ENCODE data around the gene ZNF608. TPM values are rescaled to one million over a fixed set of nuclear protein-coding genes. Genes with fewer than 3 reads are reported as not detected.

ZNF608 gene
- total RNA-seq, 4 donors from 2014 or later = 16.3 to 34.8 (median 23.7) TPM

DNA sequence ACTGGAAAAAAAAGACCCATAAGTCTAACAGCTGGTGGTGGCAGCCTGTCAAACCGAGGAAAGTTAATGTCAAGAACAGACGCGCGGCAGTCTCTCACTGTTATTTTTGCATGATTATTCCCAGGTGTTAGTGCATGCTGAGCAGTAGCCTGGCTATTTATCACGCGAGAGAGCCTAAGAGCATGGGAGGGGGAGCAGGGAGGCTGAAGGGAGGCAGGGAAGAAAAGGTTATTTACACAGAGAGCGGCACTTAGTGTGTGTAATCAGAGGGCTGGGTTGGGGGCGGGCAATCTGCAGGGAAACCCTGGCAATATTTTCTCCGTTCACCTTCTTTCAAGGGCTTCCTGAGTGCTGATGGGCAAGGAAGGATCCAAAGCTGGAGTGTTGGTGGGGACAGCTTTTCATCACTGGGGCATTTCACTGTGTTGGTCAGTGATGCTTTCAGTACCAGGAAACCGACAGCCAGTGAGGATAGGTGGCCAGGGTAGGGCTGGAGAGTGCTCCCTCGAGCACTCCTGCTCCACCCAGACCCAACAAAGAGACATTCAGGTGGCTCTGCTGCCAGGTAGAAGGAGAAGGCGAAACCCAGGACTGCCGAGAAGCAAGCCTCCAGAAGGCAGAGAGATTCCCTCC is 39.6 kb downstream of the ZNF608 start:
- Histone ChIP-seq H3K9me3 (no peaks in the 10 kb centered on the region), H3K36me3 (no peaks in the 10 kb centered on the region), H3K4me3 (no peak overlapping the region), H3K4me1 (peaks cover 0 to 50% (median 17%) of the 10 kb centered on the region in 4 donors), H3K27ac (peak overlapping the region in 1 of 4 donors; percentile 26), H3K27me3 (no peaks in the 10 kb centered on the region)
- DNase-seq (ENCODE audit: low spot score in 2 of 2) = peak in 1 of 2 donors; percentile 13
- TF ChIP-seq EP300 (IDR thresholded peaks at IDR 0.05) (no peak), POLR2A (IDR thresholded peaks at IDR 0.05) (no peak)
- TF ChIP-seq, protein P1, sequence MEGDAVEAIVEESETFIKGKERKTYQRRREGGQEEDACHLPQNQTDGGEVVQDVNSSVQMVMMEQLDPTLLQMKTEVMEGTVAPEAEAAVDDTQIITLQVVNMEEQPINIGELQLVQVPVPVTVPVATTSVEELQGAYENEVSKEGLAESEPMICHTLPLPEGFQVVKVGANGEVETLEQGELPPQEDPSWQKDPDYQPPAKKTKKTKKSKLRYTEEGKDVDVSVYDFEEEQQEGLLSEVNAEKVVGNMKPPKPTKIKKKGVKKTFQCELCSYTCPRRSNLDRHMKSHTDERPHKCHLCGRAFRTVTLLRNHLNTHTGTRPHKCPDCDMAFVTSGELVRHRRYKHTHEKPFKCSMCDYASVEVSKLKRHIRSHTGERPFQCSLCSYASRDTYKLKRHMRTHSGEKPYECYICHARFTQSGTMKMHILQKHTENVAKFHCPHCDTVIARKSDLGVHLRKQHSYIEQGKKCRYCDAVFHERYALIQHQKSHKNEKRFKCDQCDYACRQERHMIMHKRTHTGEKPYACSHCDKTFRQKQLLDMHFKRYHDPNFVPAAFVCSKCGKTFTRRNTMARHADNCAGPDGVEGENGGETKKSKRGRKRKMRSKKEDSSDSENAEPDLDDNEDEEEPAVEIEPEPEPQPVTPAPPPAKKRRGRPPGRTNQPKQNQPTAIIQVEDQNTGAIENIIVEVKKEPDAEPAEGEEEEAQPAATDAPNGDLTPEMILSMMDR (IDR thresholded peaks at IDR 0.05) = no peak
- WGBS, 2 donors = 30 to 33% methylated on average over 13 of the region's 13 CpGs

DNA sequence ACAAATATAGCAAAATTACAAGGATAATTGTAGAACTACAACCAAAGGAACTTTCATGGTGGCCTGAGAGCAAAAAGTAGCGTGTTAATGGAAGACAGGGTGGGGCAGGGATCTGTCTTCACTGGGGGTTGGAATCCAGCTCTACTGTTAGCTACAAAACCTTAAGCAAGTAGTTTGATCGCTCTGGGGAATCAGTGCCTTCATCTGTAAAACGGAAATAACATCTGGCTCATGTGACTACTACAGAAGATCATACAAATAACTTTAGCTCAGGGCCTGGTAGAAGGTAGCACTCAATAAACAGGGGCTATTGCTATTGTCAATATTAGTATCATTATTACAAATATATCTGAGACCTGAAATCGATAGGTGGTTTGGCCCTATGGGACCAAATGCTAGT is 40.4 kb downstream of the ZNF608 start:
- Histone ChIP-seq H3K4me1 (peaks cover 0 to 53% (median 17%) of the 10 kb centered on the region in 4 donors), H3K36me3 (no peaks in the 10 kb centered on the region), H3K4me3 (no peak overlapping the region), H3K27ac (no peak overlapping the region), H3K9me3 (no peaks in the 10 kb centered on the region), H3K27me3 (no peaks in the 10 kb centered on the region)
- DNase-seq (ENCODE audit: low spot score in 2 of 2) = no peak
- WGBS, 2 donors = 84 to 89% methylated on average over 4 of the region's 4 CpGs
- TF ChIP-seq, protein P1 (IDR thresholded peaks at IDR 0.05) = no peak
- no peak for TF ChIP-seq EP300 (IDR thresholded peaks at IDR 0.05)
- no peak for TF ChIP-seq POLR2A (IDR thresholded peaks at IDR 0.05)

DNA sequence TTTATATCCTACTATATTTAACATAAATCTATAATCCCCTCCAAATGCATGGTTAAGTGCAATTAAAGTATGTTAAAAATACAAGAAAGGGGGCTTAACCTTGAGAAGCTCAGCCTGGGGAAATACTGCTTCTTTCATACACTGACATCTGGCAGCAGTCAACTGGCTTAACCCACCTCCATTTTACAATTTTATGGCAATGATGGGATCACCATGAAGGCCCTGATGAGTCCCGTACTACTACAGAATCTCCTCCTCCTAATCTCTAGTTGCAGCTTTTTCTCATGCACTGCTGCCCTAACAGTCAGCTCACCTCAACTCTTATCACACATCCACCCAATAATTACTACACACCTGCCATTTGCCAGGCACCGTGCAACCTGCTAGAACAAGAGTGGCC is 40.9 kb downstream of the ZNF608 start:
- Histone ChIP-seq H3K27me3 (no peaks in the 10 kb centered on the region), H3K27ac (no peak overlapping the region), H3K9me3 (no peaks in the 10 kb centered on the region), H3K36me3 (no peaks in the 10 kb centered on the region), H3K4me1 (peaks cover 0 to 53% (median 17%) of the 10 kb centered on the region in 4 donors), H3K4me3 (no peak overlapping the region)
- DNase-seq (ENCODE audit: low spot score in 2 of 2) = no peak
- TF ChIP-seq, protein P1 (IDR thresholded peaks at IDR 0.05) = no peak
- TF ChIP-seq EP300 (IDR thresholded peaks at IDR 0.05) = no peak
- TF ChIP-seq POLR2A (IDR thresholded peaks at IDR 0.05) = no peak
- 98% methylated on average over 2 of the region's 2 CpGs for WGBS, 2 donors

DNA sequence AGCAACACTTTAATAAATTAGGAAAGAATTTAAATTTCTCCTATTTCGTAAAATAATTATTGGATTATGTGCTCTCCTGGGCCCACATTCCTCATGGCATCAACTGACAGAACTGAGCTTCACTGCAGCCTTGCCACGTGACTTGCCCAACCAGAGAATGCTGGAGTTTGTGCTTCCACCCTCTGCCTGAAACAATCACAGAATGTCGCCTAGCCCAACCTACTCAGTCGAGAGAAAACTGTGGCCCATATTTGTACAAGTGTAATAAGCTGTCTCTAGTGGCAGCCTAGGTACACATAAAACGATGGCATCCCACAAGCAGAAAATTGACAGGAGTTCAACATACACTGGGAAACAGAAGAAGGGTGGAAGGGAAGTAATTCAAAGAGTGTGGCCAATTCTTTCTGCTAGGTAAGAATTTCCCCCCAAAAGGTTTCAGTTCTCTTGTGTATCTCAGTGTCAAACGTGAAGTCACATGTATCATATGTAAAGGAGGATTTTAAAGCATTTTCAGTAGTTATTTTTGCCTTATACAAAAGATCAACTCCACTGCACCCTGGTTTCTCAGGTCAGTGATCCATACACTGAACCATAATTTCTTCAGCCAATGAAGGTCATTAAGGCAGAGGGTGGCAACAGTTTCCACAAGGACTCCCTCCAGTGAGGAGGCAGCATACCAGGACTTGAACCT is 41.7 kb downstream of the ZNF608 start:
- Histone ChIP-seq H3K27ac (no peak overlapping the region), H3K27me3 (no peaks in the 10 kb centered on the region), H3K36me3 (no peaks in the 10 kb centered on the region), H3K4me3 (no peak overlapping the region), H3K4me1 (peaks cover 0 to 58% (median 17%) of the 10 kb centered on the region in 4 donors), H3K9me3 (no peaks in the 10 kb centered on the region)
- WGBS, 2 donors = 60 to 72% methylated on average over 6 of the region's 6 CpGs
- DNase-seq (ENCODE audit: low spot score in 2 of 2) = no peak
- no peak for TF ChIP-seq POLR2A (IDR thresholded peaks at IDR 0.05)
- TF ChIP-seq, protein P1 (IDR thresholded peaks at IDR 0.05) = no peak
- no peak for TF ChIP-seq EP300 (IDR thresholded peaks at IDR 0.05)

- Histone ChIP-seq H3K4me1 (peaks cover 0 to 65% (median 18%) of the 10 kb centered on the region in 4 donors), H3K27me3 (no peaks in the 10 kb centered on the region), H3K36me3 (no peaks in the 10 kb centered on the region), H3K9me3 (no peaks in the 10 kb centered on the region), H3K4me3 (no peak overlapping the region), H3K27ac (peak overlapping the region in 1 of 4 donors; percentile 35)
- DNase-seq (ENCODE audit: low spot score in 2 of 2) = no peak
- 91 to 95% methylated on average over 4 of the region's 4 CpGs for WGBS, 2 donors
- TF ChIP-seq POLR2A (IDR thresholded peaks at IDR 0.05) = no peak
- TF ChIP-seq, protein P1 (IDR thresholded peaks at IDR 0.05) = no peak
- TF ChIP-seq EP300 (IDR thresholded peaks at IDR 0.05) = no peak
Measured at GRCh38 chr5:124703995-124704394, 42.4 kb downstream of the ZNF608 start.

Data from tibial nerve (tissue), 4 donors.